ENCODE results near the gene TPI1.

TPI1 gene

DNA sequence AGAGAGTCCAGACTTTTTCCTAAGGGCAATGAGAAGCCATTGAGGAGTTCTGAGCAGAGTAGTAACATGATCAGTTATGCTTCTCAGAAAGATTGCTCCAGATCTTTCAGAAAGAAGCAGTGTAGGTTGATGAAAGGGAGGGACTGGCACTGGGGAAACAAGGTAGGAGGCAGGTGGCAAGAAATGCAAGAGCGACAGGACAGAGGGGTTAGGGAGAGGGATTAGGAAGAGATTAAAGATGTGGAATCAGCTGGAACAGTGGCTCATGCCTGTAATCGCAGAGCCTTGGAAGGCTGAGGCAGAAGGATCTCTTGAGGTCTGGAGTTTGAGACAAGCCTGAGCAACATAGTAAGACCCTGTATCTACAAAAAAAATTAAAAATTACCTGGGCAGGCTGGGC lies 19.7 kb upstream of the TPI1 start:
- no peak overlapping the region for H3K4me3 ChIP-seq (ENCODE audit: low read depth, low read length)
- POLR2A ChIA-PET, result interaction anchor here (8.8 kb wide), 1 partner anchor 22 kb away, joined by 164 read pairs; the partner anchor contains the start of genes SPSB2 and TPI1
- no peak for DNase-seq (ENCODE audit: low read depth, low spot score)
- TF ChIP-seq, protein P1, sequence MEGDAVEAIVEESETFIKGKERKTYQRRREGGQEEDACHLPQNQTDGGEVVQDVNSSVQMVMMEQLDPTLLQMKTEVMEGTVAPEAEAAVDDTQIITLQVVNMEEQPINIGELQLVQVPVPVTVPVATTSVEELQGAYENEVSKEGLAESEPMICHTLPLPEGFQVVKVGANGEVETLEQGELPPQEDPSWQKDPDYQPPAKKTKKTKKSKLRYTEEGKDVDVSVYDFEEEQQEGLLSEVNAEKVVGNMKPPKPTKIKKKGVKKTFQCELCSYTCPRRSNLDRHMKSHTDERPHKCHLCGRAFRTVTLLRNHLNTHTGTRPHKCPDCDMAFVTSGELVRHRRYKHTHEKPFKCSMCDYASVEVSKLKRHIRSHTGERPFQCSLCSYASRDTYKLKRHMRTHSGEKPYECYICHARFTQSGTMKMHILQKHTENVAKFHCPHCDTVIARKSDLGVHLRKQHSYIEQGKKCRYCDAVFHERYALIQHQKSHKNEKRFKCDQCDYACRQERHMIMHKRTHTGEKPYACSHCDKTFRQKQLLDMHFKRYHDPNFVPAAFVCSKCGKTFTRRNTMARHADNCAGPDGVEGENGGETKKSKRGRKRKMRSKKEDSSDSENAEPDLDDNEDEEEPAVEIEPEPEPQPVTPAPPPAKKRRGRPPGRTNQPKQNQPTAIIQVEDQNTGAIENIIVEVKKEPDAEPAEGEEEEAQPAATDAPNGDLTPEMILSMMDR (IDR thresholded peaks at IDR 0.05; ENCODE audit: insufficient read depth, low read length, missing control alignments), result no peak
- CTCF ChIA-PET, result interaction anchor here (1.3 to 18.1 kb wide), 4 partner anchors 8 to 25 kb away, joined by 5 to 316 read pairs (median 10); partner anchors contain the start of genes P3H3, SPSB2 and TPI1

DNA sequence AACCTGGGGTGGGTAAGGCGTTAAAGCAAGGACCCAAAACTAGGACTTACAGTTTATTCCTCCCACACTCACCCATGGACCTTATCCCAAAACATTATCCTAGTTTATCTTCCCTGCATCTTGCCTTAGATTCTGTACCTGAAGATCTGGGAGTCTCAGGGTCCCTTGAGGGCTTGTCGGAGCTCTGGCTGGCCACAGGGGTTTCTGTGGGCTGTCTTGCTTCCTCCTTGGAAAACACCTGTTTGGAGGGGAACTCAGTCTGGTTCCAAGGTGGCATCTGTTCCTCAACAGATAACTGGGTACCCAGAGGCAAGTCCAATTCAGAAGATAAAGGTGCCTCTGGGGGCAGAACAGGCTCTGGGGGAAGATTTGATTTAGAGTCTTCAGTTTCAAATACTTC lies 17.9 kb upstream of the TPI1 start:
- CTCF ChIA-PET, result interaction anchor here (2.8 to 18.1 kb wide), 2 partner anchors 19 to 20 kb away, joined by 15 to 316 read pairs; partner anchors contain the start of genes P3H3 and TPI1
- POLR2A ChIA-PET, result interaction anchor here (4.0 to 8.8 kb wide), 2 partner anchors 8 to 20 kb away, joined by 43 to 164 read pairs; partner anchors contain the start of genes GNB3, SPSB2 and TPI1
- no peak overlapping the region for H3K4me3 ChIP-seq (ENCODE audit: low read depth, low read length)

DNA sequence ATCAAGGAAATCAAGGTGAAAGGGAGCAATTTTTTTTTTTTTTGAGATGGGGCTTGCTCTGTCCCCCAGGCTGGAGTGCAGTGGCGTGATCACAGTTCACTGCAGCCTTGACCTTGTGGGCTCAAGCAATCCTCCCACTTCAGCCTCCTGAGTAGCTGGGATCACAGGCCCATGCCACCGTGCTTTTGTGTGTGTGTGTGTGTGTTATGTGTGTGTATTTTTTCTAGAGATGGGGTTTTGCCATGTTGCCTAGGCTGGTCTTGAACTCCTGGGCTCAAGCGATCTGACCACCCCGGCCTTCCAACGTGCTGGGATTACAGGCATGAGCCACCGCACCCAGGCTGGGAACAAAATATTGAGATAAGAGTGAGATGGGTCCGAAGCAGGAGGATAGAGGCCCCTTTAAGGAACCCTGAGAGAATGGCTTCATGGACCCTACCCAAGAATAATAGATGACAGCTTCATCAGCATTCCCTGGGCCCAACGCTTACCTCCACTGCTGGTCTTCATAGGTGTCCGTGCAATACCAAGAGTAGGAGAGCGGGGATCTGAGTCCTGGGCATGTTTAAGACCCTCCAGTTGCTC lies 17.3 kb upstream of the TPI1 start:
- CTCF ChIA-PET, result interaction anchor here (2.1 to 18.1 kb wide), 3 partner anchors 19 to 96 kb away, joined by 15 to 316 read pairs (median 18); partner anchors contain the start of genes MLF2, P3H3 and TPI1
- POLR2A ChIA-PET, result interaction anchor here (4.0 to 8.8 kb wide), 2 partner anchors 9 to 19 kb away, joined by 43 to 164 read pairs; partner anchors contain the start of genes GNB3, SPSB2 and TPI1
- H3K4me3 ChIP-seq (ENCODE audit: low read depth, low read length), result peak overlapping the region; percentile 98
- TF ChIP-seq, protein P1 (IDR thresholded peaks at IDR 0.05; ENCODE audit: insufficient read depth, low read length, missing control alignments), result no peak
- DNase-seq (ENCODE audit: low read depth, low spot score), result no peak

More for the DNA sequence above, 17.9 kb upstream of the TPI1 start:
- DNase-seq (ENCODE audit: low read depth, low spot score), result no peak
- TF ChIP-seq, protein P1 (IDR thresholded peaks at IDR 0.05; ENCODE audit: insufficient read depth, low read length, missing control alignments), result no peak

DNA sequence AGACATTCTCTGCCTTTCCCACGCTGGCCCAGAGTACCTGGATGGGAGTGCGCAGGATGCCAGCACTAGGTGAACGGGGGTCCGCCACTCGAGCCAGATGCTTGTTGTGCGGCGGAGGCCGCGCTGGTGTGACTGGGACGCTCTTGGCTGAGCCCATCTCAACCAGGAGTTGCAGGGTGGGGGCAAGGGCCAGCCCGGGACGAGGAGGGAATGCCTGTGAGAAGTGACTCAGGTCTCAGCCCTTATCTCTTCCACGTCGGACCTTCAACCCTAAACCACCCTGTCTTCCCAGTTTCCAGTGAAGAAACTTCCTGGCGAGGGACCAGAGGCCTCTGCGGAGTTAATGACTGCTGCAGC lies 16.6 kb upstream of the TPI1 start:
- DNase-seq (ENCODE audit: low read depth, low spot score), result no peak
- peak overlapping the region; percentile 98 for H3K4me3 ChIP-seq (ENCODE audit: low read depth, low read length)
- TF ChIP-seq, protein P1 (IDR thresholded peaks at IDR 0.05; ENCODE audit: insufficient read depth, low read length, missing control alignments), result no peak
- ChIA-PET POLR2A (interaction anchor here (0.8 to 8.8 kb wide), 7 partner anchors 10 to 151 kb away, joined by 3 to 164 read pairs (median 19); partner anchors contain the start of genes GNB3, P3H3, PTMS and SPSB2), CTCF (interaction anchor here (1.2 to 18.1 kb wide), 6 partner anchors 9 to 97 kb away, joined by 5 to 316 read pairs (median 30); partner anchors contain the start of genes GNB3, MLF2, P3H3 and PTMS)

DNA sequence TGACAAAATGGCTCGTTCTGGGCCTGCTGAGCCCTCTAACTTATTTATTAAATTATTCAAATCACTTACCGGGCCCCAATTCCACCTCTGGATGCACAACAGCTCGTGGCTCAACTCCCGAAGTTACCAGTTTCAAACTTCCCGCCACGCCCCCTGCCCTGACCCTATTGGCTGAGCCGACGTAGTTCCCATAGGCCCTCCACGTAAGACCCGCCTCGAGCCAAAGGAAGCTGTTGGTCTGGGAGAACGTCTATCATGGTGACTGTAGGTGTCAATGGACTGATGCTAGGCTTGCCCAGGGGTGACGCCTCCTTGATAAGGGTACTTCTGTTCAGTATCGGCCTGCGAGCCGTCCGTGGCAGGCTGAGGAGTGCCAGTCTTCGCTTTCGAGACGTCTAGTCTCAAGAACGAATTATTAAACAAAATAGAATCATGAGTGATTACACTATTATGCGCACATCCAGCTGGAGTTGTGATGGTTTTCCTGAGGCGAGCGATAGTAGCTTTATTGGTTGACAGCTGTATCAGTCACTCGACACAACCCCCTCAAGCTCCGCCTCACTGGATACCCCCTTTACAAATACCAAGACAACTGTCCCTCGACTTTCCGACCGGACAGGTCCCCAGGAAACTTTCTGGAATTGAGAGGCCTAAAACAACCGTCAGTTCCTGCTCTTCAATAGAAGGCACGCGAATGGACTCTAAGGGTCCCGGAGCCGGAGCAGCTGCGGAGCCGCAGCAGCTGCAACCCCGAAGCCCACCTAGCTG lies 16.0 kb upstream of the TPI1 start, which contains the start of gene CDCA3:
TSS of gene CDCA3 (minus strand) at position 134 of the 768 bp plus-strand sequence. CDS start 334 bp downstream, outside the sequence.
- DNase-seq (ENCODE audit: low read depth, low spot score), result peak; percentile 93
- TF ChIP-seq, protein P1 (IDR thresholded peaks at IDR 0.05; ENCODE audit: insufficient read depth, low read length, missing control alignments), result no peak
- ChIA-PET POLR2A (interaction anchor here (0.7 to 8.8 kb wide), 11 partner anchors 10 to 312 kb away, joined by 3 to 164 read pairs (median 8); partner anchors contain the start of genes GNB3, MLF2, P3H3 and PTMS), CTCF (interaction anchor here (1.2 to 18.1 kb wide), 7 partner anchors 10 to 98 kb away, joined by 3 to 316 read pairs (median 18); partner anchors contain the start of genes GNB3, MLF2, P3H3 and PTMS)
- peak within 1 kb of the TSS; percentile 98 for H3K4me3 ChIP-seq (ENCODE audit: low read depth, low read length)
